ENCODE data around the gene MAP4K4. TPM values are rescaled to one million over a fixed set of nuclear protein-coding genes. Genes with fewer than 3 reads are reported as not detected.

MAP4K4 gene
- total RNA-seq, 4 donors from 2014 or later: 40.0 to 85.5 (median 59.5) TPM

DNA sequence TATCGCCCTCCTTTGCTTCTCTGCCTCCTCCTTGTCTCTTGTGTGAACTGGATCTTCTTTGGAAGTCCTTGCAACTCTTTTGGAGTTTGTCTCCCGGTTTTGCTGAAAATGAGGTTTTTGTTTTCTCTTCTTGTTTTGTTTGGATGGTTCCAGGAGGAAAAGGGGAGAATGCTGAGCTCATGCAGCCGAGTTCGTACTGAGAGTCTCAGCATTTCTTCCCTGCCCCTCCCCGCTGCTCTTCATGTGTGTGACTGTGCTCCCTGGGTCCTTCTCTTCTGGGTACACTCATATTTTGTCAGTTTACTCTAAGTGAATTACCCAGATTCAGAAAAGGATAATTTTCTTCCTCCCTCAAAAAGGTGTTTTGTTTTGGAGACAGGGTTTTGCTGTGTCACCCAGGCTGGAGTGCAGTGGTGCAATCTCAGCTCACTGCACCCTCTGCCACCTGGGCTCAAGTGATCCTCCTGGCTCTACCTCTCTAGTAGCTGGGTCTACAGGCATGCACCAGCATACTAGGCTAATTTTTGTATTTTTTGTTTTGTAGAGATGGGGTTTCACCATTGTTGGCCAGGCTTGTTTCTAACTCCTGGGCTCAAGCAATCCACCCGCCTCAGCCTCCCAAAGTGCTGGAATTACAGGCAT lies 151.4 kb downstream of the MAP4K4 start:
- TF ChIP-seq POLR2A (IDR thresholded peaks at IDR 0.05): no peak
- TF ChIP-seq, protein P1, sequence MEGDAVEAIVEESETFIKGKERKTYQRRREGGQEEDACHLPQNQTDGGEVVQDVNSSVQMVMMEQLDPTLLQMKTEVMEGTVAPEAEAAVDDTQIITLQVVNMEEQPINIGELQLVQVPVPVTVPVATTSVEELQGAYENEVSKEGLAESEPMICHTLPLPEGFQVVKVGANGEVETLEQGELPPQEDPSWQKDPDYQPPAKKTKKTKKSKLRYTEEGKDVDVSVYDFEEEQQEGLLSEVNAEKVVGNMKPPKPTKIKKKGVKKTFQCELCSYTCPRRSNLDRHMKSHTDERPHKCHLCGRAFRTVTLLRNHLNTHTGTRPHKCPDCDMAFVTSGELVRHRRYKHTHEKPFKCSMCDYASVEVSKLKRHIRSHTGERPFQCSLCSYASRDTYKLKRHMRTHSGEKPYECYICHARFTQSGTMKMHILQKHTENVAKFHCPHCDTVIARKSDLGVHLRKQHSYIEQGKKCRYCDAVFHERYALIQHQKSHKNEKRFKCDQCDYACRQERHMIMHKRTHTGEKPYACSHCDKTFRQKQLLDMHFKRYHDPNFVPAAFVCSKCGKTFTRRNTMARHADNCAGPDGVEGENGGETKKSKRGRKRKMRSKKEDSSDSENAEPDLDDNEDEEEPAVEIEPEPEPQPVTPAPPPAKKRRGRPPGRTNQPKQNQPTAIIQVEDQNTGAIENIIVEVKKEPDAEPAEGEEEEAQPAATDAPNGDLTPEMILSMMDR (IDR thresholded peaks at IDR 0.05 in 4 of 5, conservative IDR thresholded peaks at IDR 0.05 in 1 of 5): no peak
- in situ Hi-C loops (cut with MboI; ENCODE audit: low sequenced_read_pairs in 4 of 4) (loop anchor here in 3 of 4 donors (10.0 to 25.0 kb wide), 4 partner anchors 337 to 512 kb away; no protein-coding TSS in a partner anchor), intact Hi-C loops (cut with DNase I; ENCODE audit: low total_unique reads) (no loop called here)
- H3K36me3 ChIP-seq: peaks cover 0 to 26% of the 10 kb centered on the region in 2 donors
- peak in 1 of 2 donors; percentile 66 for ATAC-seq
- no peaks in the 10 kb centered on the region for H3K27me3 ChIP-seq
- H3K4me3 ChIP-seq: no peak overlapping the region
- DNase-seq: no peak
- H3K9me3 ChIP-seq: no peaks in the 10 kb centered on the region
- H3K27ac ChIP-seq: peak overlapping the region in 1 of 4 donors; percentile 16
- peaks cover 4% of the 10 kb centered on the region in 2 donors for H3K4me1 ChIP-seq

DNA sequence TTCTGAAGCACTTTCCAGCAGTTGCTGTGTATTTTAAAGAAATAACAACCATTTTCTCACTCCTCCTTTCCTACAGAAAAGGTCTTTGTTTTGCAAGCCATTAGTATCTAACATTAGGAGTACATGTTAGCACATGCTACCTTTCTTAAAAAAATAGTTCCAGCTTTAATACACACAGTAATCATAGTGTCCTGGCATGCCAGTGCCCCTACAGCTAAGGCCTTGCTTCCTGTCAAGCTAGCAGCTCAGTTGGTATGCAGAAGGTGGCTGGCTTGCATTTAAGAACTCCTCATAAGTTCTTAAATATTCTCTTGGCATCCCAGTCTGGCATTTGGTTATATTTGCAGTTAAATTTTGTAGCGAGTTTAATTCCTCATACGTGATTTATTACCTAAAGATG lies 152.9 kb downstream of the MAP4K4 start:
- H3K9me3 ChIP-seq: no peaks in the 10 kb centered on the region
- no peak overlapping the region for H3K4me3 ChIP-seq
- H3K4me1 ChIP-seq: peaks cover 4% of the 10 kb centered on the region in 2 donors
- H3K36me3 ChIP-seq: peaks cover 0 to 19% of the 10 kb centered on the region in 2 donors
- no peak for ATAC-seq
- TF ChIP-seq, protein P1 (IDR thresholded peaks at IDR 0.05 in 4 of 5, conservative IDR thresholded peaks at IDR 0.05 in 1 of 5): no peak
- TF ChIP-seq POLR2A (IDR thresholded peaks at IDR 0.05): no peak
- intact Hi-C loops (cut with DNase I; ENCODE audit: low total_unique reads) (no loop called here), in situ Hi-C loops (cut with MboI; ENCODE audit: low sequenced_read_pairs in 4 of 4) (no loop called here)
- H3K27me3 ChIP-seq: no peaks in the 10 kb centered on the region
- no peak for DNase-seq
- H3K27ac ChIP-seq: no peak overlapping the region

DNA sequence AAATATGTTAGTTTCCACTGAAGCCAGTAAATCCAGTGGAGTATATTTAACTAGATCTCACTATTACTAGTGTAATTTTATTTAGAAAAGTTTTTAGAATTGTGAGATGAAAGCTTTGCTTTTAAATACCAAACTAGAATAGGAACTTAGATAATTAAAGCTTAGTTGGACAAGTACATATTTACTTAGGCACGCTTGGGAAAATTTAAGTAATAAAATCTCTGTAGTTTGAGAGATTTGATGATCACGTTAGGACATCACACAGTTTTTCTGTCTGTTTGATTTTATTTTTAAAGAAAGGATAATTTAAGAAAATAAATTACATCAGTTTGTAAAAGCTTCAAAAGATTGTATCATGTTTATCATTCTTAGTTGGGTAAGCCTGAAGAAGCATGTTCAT lies 153.5 kb downstream of the MAP4K4 start:
- ATAC-seq: no peak
- no peaks in the 10 kb centered on the region for H3K27me3 ChIP-seq
- H3K4me1 ChIP-seq: peaks cover 4% of the 10 kb centered on the region in 2 donors
- H3K9me3 ChIP-seq: no peaks in the 10 kb centered on the region
- DNase-seq: no peak
- H3K4me3 ChIP-seq: no peak overlapping the region
- peaks cover 0 to 14% of the 10 kb centered on the region in 2 donors for H3K36me3 ChIP-seq
- intact Hi-C loops (cut with DNase I; ENCODE audit: low total_unique reads): no loop called here
- TF ChIP-seq, protein P1 (IDR thresholded peaks at IDR 0.05 in 4 of 5, conservative IDR thresholded peaks at IDR 0.05 in 1 of 5): no peak
- TF ChIP-seq POLR2A (IDR thresholded peaks at IDR 0.05): no peak
- in situ Hi-C loops (cut with MboI; ENCODE audit: low sequenced_read_pairs in 4 of 4): no loop called here
- H3K27ac ChIP-seq: no peak overlapping the region

- peaks cover 4% of the 10 kb centered on the region in 2 donors for H3K4me1 ChIP-seq
- no peaks in the 10 kb centered on the region for H3K9me3 ChIP-seq
- no peak overlapping the region for H3K4me3 ChIP-seq
- in situ Hi-C loops (cut with MboI; ENCODE audit: low sequenced_read_pairs in 4 of 4) (no loop called here), intact Hi-C loops (cut with DNase I; ENCODE audit: low total_unique reads) (no loop called here)
- ATAC-seq (no peak), DNase-seq (no peak)
- peaks cover 0 to 9% of the 10 kb centered on the region in 2 donors for H3K36me3 ChIP-seq
- TF ChIP-seq, protein P1 (IDR thresholded peaks at IDR 0.05 in 4 of 5, conservative IDR thresholded peaks at IDR 0.05 in 1 of 5): no peak
- TF ChIP-seq POLR2A (IDR thresholded peaks at IDR 0.05): no peak
- H3K27ac ChIP-seq: no peak overlapping the region
- no peaks in the 10 kb centered on the region for H3K27me3 ChIP-seq
These were observed 155.3 kb downstream of the MAP4K4 start for GRCh38 chr2:101852824-101853223.
